ENCODE measurements around the gene ZSCAN23. TPM values are rescaled to one million over a fixed set of nuclear protein-coding genes. Genes with fewer than 3 reads are reported as not detected.

Gene ZSCAN23
- total RNA-seq (2011; cell fraction: chromatin; rRNA removed; ENCODE audit: low replicate concordance): 0.90 and 1.3 TPM in 2 replicates
- total RNA-seq (2011; cell fraction: nucleolus; rRNA removed): 0.17 and 0.66 TPM in 2 replicates
- total RNA-seq (2011; cell fraction: nucleoplasm; rRNA removed): 0.59 and 0.92 TPM in 2 replicates
- total RNA-seq (2014; rRNA removed) (0.05 and 0.16 TPM in 2 replicates), total RNA-seq (2014; rRNA removed; fragmentation: Illumina TruSeq; extraction: Trizol) (0.25 and 0.32 TPM in 2 replicates), total RNA-seq (2015; rRNA removed; fragmentation: Illumina TruSeq; extraction: Trizol) (0.29 and 0.30 TPM in 2 replicates), total RNA-seq (2021) (0.22 and 0.34 TPM in 2 replicates), polyA plus RNA-seq (2011; rRNA removed) (0.24 and 0.49 TPM in 2 replicates), polyA plus RNA-seq (2014; fragmentation: Illumina TruSeq; extraction: Trizol) (0.18 and 0.19 TPM in 2 replicates), polyA plus RNA-seq (2014; fragmentation: Nextera tagmentation; extraction: Ambion mirVana) (under 1 TPM in 1 of 2 experiments, not detected in 1; 0.08 TPM), polyA plus RNA-seq (2014; rRNA removed) (0.17 and 0.38 TPM in 2 replicates), polyA minus RNA-seq (2011; rRNA and poly(A)+ RNA removed) (0.25 and 1.1 TPM in 2 replicates), Bru-seq, nascent RNA (percentile 41 among the genes with signal in this experiment), BruChase-seq, experiment 1, labeled RNA remaining after a 2-hour chase (percentile 44 among the genes with signal in this experiment), BruChase-seq, experiment 2, labeled RNA remaining after a 6-hour chase (percentile 46 among the genes with signal in this experiment)
- 0.21 TPM in 1 of 2 replicates, not detected in the other for polyA plus RNA-seq (2011; cell fraction: cytosol; rRNA removed)
- 0.36 and 0.72 TPM in 2 replicates for polyA plus RNA-seq (2011; cell fraction: nucleus; rRNA removed)
- polyA plus RNA-seq (2012): 0.25 and 0.29 TPM in 2 replicates
- not detected in 2 replicates for polyA minus RNA-seq (2011; cell fraction: cytosol; rRNA and poly(A)+ RNA removed)
- 0.40 and 1.4 TPM in 2 replicates for polyA minus RNA-seq (2011; cell fraction: nucleus; rRNA and poly(A)+ RNA removed)
- long read RNA-seq, experiment 1: 0 reads
- long read RNA-seq, experiment 2: 0 reads
- long read RNA-seq, experiment 3: 0 reads

DNA sequence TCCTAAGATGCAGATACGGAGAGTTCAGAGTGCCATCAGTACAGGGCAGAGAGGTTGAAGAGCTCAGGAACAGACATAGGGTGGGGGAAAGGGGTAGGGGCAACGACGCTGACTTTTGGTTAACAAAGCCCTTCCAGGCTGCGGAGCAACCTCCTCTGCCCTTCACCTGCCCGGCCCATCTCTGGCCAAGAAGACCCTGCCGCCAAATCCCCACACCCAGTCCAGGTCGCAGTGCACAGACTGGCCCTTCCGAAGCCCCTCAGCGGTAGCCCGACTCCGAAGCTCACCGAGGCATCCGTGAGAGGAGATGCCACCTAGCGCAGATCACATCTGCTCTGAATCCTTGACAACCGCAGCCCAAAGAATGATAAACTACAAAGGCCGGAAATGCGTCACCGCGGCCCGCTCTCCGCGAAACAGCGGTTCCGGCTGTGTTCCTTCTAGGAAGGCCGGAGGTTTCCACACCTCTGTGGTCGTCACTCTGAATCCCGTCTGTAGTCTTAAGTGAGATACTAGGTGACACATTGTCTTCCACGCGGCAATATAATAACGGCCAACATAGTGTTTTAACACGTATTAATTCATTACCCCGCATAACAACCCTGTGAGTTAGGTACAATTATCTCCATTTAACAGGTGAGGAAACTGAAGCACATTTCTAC lies at the start of gene ZSCAN23:
TSS of gene ZSCAN23 (minus strand) at position 380 of the 662 bp plus-strand sequence. CDS start 7,225 bp downstream, outside the sequence.
- Histone ChIP-seq H4K20me1 (replicated peaks; ENCODE audit: control insufficient read depth, insufficient read depth, low read length) (no peaks in the 10 kb centered on the region), H3K9me3 (replicated peaks; ENCODE audit: control insufficient read depth, insufficient read depth, low read depth, low read length) (peaks cover 7% of the 10 kb centered on the region; the same call in 1 of the 2 replicates), H2AFZ (ENCODE audit: low read depth, low read length) (peak within 1 kb of the TSS; percentile 41), H3K9me1 (ENCODE audit: control insufficient read depth, insufficient read depth, low read length) (no peaks in the 10 kb centered on the region), H3K27ac (ENCODE audit: extremely low read depth, low read depth, low read length) (no peak within 1 kb of the TSS), H3K4me1 (replicated peaks in 1 of 2; ENCODE audit: control insufficient read depth in 2 of 2, insufficient read depth in 2 of 2, low read length in 2 of 2) (peaks cover 0 to 9% of the 10 kb centered on the region in 2 experiments; a peak in 2 of 5 replicates), H3K27me3 (ENCODE audit: control insufficient read depth in 2 of 2, insufficient read depth in 2 of 2, low read length in 2 of 2) (no peaks in the 10 kb centered on the region), H3K9ac (ENCODE audit: insufficient read depth in 1 of 2, low read depth in 2 of 2, low read length in 2 of 2) (peak within 1 kb of the TSS in 1 of 2 experiments; percentile 45; a peak in 1 of 4 replicates), H3K4me2 (ENCODE audit: insufficient read depth, low read length) (peak within 1 kb of the TSS; percentile 54), H3K36me3 (ENCODE audit: control insufficient read depth, insufficient read depth, low read length) (no peaks in the 10 kb centered on the region), H3K4me3 (peak within 1 kb of the TSS; percentile 34), H3K79me2 (ENCODE audit: control insufficient read depth, insufficient read depth, low read length) (no peaks in the 10 kb centered on the region)
- in situ Hi-C loops (cut with MboI): no loop called here
- 61% methylated on average over 32 of the region's 32 CpGs for WGBS (ENCODE audit: insufficient coverage, low coverage, missing lambda C conversion rate)
- ChIA-PET CTCF (ENCODE audit: low intra/inter-chr PET ratio) (no interaction called here), POLR2A (interaction anchor here (0.6 kb wide), 1 partner anchor 11 kb away, joined by 3 read pairs; no protein-coding TSS in a partner anchor)
- BruUV-seq (replicated peaks): no TSS peak
- ATAC-seq: peak; percentile 61
- DNase-seq (ENCODE audit: extremely low read depth in 1 of 4, low spot score in 3 of 4): peak in 2 of 4 experiments; percentile 35 to 65
- intact Hi-C loops (cut with micrococcal nuclease): no loop called here
- no peak for FAIRE-seq
- TF ChIP-seq, protein P1, sequence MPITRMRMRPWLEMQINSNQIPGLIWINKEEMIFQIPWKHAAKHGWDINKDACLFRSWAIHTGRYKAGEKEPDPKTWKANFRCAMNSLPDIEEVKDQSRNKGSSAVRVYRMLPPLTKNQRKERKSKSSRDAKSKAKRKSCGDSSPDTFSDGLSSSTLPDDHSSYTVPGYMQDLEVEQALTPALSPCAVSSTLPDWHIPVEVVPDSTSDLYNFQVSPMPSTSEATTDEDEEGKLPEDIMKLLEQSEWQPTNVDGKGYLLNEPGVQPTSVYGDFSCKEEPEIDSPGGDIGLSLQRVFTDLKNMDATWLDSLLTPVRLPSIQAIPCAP (CRISPR knock-in tag; IDR thresholded peaks at IDR 0.05; ENCODE audit: borderline replicate concordance): no peak
- TF ChIP-seq, protein P2, sequence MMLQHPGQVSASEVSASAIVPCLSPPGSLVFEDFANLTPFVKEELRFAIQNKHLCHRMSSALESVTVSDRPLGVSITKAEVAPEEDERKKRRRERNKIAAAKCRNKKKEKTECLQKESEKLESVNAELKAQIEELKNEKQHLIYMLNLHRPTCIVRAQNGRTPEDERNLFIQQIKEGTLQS (IDR thresholded peaks at IDR 0.05): no peak
- TF ChIP-seq, protein P2 (CRISPR knock-in tag; conservative IDR thresholded peaks at IDR 0.05): no peak
- TF ChIP-seq, protein P3, sequence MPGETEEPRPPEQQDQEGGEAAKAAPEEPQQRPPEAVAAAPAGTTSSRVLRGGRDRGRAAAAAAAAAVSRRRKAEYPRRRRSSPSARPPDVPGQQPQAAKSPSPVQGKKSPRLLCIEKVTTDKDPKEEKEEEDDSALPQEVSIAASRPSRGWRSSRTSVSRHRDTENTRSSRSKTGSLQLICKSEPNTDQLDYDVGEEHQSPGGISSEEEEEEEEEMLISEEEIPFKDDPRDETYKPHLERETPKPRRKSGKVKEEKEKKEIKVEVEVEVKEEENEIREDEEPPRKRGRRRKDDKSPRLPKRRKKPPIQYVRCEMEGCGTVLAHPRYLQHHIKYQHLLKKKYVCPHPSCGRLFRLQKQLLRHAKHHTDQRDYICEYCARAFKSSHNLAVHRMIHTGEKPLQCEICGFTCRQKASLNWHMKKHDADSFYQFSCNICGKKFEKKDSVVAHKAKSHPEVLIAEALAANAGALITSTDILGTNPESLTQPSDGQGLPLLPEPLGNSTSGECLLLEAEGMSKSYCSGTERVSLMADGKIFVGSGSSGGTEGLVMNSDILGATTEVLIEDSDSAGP (CRISPR knock-in tag; IDR thresholded peaks at IDR 0.05): no peak
- TF ChIP-seq ZNF146 (CRISPR knock-in tag; IDR thresholded peaks at IDR 0.05; ENCODE audit: unreplicated experiment) (no peak), PRPF4 (IDR thresholded peaks at IDR 0.05; ENCODE audit: insufficient read depth, low read depth, low read length, poor library complexity, severe bottlenecking) (no peak), ZNF212 (CRISPR knock-in tag; IDR thresholded peaks at IDR 0.05) (no peak), SMARCA5 (IDR thresholded peaks at IDR 0.05) (no peak), RB1 (IDR thresholded peaks at IDR 0.05; ENCODE audit: low read depth) (no peak), ZNF174 (CRISPR knock-in tag; IDR thresholded peaks at IDR 0.05) (no peak), ZNF79 (CRISPR knock-in tag; IDR thresholded peaks at IDR 0.05; ENCODE audit: low read depth) (no peak), MTA3 (IDR thresholded peaks at IDR 0.05; ENCODE audit: borderline replicate concordance) (no peak), POLR2A (conservative IDR thresholded peaks at IDR 0.05) (0 out of 2 replicates have a peak, but pooled peaks have one; percentile 31), ZBTB43 (CRISPR knock-in tag; IDR thresholded peaks at IDR 0.05) (no peak)
